Panc1 (cell line): ENCODE data around the gene CEACAM18. TPM values are rescaled to one million over a fixed set of nuclear protein-coding genes. Genes with fewer than 3 reads are reported as not detected.

Source experiments
- ATAC-seq: fragments of 200-7000 bp; cut with Tn5 transposase; 2 replicates; pipeline ENCODE4 v1.9.1; 2020; ENCODE audit warnings: mild to moderate bottlenecking, moderate library complexity
- BruUV-seq: library from RNA; stranded (reverse); fragments of 400-500 nt; replicated peaks from 2 replicates; lab custom pipeline; 2021; lab: Mats Ljungman, UMichigan
- CTCF ChIA-PET: fragments of 300-600 bp; sonication (Branson Sonifier 250); formaldehyde crosslinking; loops from one replicate; lab custom pipeline; 2022; ENCODE audit warnings: antibody characterized with exemption; lab: Charles Lee
- POLR2A ChIA-PET: fragments of 300-600 bp; sonication (Branson Sonifier 250); formaldehyde crosslinking; loops from one replicate; lab custom pipeline; 2022; ENCODE audit warnings: antibody characterized with exemption; lab: Charles Lee
- DNase-seq: peaks from one replicate; pipeline ENCODE4 v3.0.0-alpha.2; 2010; ENCODE audit warnings: low read depth, low spot score
- H3K27ac ChIP-seq: 2 replicates; pipeline ENCODE4 v1.5.1; 2011; ENCODE audit warnings: mild to moderate bottlenecking, low read length, inconsistent platforms
- H3K27me3 ChIP-seq: fragments of 200-500 bp; sonication (Bioruptor generic); 2 replicates; pipeline ENCODE4 v1.6.0; 2014; ENCODE audit warnings: low read length, inconsistent platforms; ENCODE audit not compliant: control insufficient read depth, insufficient read depth
- H3K36me3 ChIP-seq: fragments of 200-500 bp; sonication (Bioruptor generic); 2 replicates; pipeline ENCODE4 v1.5.1; 2014; ENCODE audit warnings: inconsistent platforms, mild to moderate bottlenecking, low read length, moderate library complexity; ENCODE audit not compliant: control insufficient read depth, insufficient read depth
- H3K4me1 ChIP-seq: 2 replicates; pipeline ENCODE4 v1.5.1; 2011; ENCODE audit warnings: inconsistent platforms, mild to moderate bottlenecking, low read length, moderate library complexity; ENCODE audit not compliant: control insufficient read depth, insufficient read depth
- H3K4me3 ChIP-seq, 2 experiments: 2 replicates each; pipeline ENCODE4 v1.5.1; 2011 to 2012; ENCODE audit warnings: low read depth in 2 of 2, low read length in 2 of 2, mild to moderate bottlenecking in 2 of 2, inconsistent platforms in 1 of 2, moderate library complexity in 1 of 2
- H3K9me3 ChIP-seq: fragments of 200-500 bp; sonication (Bioruptor generic); 2 replicates; pipeline ENCODE4 v1.5.1; 2014; ENCODE audit warnings: low read depth, mild to moderate bottlenecking, inconsistent platforms, low read length, moderate library complexity; ENCODE audit not compliant: control insufficient read depth, insufficient read depth
- POLR2AphosphoS5 ChIP-seq: IDR thresholded peaks from 2 replicates; pipeline ENCODE4 v1.6.1; 2012; ENCODE audit warnings: mild to moderate bottlenecking, low read depth, low read length, moderate library complexity
- REST ChIP-seq, 2 experiments: IDR thresholded peaks; 2 replicates each; pipeline ENCODE4 v1.6.1; 2011 to 2012; ENCODE audit warnings: low read depth in 2 of 2, control low read depth in 1 of 2, low read length in 1 of 2, mild to moderate bottlenecking in 1 of 2, moderate library complexity in 1 of 2; ENCODE audit not compliant: insufficient read depth in 1 of 2
- SIN3A ChIP-seq: IDR thresholded peaks from 2 replicates; pipeline ENCODE4 v1.6.1; 2012; ENCODE audit warnings: low read depth, mild to moderate bottlenecking, low read length, moderate library complexity, borderline replicate concordance; ENCODE audit not compliant: insufficient read depth
- TCF7L2 ChIP-seq: IDR thresholded peaks from 2 replicates; pipeline ENCODE4 v1.6.1; 2011; ENCODE audit warnings: mild to moderate bottlenecking, low read depth, low read length, inconsistent platforms
- in situ Hi-C: cut with HindIII; loops from 2 replicates; pipeline ENCODE4 v1.10.0; 2016; ENCODE audit warnings: low sequenced_read_pairs, low pct_unique_long_range_greater_than_20kb
- intact Hi-C: fragments of 100-400 bp; cut with micrococcal nuclease; formaldehyde crosslinking; loops from one replicate; pipeline ENCODE4 v1.10.0; 2022; ENCODE audit not compliant: unreplicated experiment
- total RNA-seq: library from RNA; stranded (reverse); gene quantifications from one replicate; pipeline ENCODE4 v1.2.1, GENCODE V29; 2021; ENCODE audit not compliant: unreplicated experiment
- TF ChIP-seq, protein P1 (sequence below): fragments of 450-650 bp; IDR thresholded peaks from 2 replicates; pipeline ENCODE4 v1.5.1; 2017; ENCODE audit warnings: mild to moderate bottlenecking

The CEACAM18 gene
- total RNA-seq, 1 experiment from 2014 or later: not detected

- ATAC-seq (no peak), DNase-seq (no peak)
- TF ChIP-seq SIN3A (no peak), POLR2AphosphoS5 (no peak), TCF7L2 (no peak), REST (IDR thresholded peaks at IDR 0.05; ENCODE audit: insufficient read depth in 1 of 2, low read depth in 2 of 2, low read length in 1 of 2) (no peak)
- TF ChIP-seq, protein P1, sequence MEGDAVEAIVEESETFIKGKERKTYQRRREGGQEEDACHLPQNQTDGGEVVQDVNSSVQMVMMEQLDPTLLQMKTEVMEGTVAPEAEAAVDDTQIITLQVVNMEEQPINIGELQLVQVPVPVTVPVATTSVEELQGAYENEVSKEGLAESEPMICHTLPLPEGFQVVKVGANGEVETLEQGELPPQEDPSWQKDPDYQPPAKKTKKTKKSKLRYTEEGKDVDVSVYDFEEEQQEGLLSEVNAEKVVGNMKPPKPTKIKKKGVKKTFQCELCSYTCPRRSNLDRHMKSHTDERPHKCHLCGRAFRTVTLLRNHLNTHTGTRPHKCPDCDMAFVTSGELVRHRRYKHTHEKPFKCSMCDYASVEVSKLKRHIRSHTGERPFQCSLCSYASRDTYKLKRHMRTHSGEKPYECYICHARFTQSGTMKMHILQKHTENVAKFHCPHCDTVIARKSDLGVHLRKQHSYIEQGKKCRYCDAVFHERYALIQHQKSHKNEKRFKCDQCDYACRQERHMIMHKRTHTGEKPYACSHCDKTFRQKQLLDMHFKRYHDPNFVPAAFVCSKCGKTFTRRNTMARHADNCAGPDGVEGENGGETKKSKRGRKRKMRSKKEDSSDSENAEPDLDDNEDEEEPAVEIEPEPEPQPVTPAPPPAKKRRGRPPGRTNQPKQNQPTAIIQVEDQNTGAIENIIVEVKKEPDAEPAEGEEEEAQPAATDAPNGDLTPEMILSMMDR: no peak
- intact Hi-C loops: no loop called here
- H3K36me3 ChIP-seq: no peaks in the 10 kb centered on the region
- in situ Hi-C loops: no loop called here
- no peak overlapping the region for H3K4me3 ChIP-seq
- BruUV-seq: no TSS peak
- H3K27me3 ChIP-seq: peaks cover 10% of the 10 kb centered on the region
- H3K9me3 ChIP-seq: no peaks in the 10 kb centered on the region
- no peak overlapping the region for H3K27ac ChIP-seq
- ChIA-PET CTCF (no interaction called here), POLR2A (no interaction called here)
- no peaks in the 10 kb centered on the region for H3K4me1 ChIP-seq
These were observed 52.3 kb downstream of the CEACAM18 start for GRCh38 chr19:51530616-51531015.

DNA sequence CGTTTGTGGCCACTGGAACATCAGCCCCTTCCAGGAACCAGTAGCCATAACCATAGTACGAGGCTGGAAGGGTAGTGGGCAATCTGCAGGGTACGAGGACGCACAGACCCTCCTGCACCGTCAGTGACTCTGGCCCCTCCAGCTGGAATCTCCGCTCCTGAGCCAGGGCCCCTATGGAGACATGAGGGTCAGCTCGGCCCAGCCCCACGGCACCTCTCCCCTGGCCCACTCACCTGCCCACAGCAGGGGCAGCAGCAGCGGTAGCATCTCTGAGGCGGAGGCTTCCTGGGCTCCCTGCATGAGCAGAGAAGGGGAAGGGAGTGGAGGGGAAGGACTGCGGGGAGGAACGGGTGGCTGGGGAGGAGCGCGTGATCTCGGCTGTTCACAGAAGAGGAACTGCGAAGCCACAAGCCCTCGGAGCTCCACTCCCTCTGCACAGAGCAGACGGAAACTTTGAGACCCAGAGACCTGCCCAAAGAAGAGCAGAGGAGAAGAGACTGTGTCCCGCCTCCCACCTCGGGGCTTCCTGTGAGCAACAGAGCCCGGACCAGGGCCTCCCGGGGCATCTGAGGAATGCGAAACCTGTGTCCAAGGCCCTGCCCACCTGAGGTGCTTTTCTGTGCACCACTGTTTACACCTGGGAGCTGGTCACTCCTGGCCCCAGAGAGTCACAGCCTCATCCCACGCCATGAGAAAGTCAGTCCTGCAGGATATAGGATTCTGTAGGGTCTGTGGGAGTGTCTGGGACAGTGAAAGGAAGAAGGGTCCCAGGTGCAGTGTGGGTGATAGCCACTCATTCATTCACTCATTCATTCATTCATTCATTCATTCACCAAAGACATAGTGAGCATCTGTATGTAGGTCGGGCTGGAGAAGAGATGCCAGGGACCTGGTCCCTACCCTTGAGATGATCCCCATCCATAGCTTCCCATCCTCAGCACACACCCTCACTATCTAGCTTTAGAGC is 53.3 kb downstream of the CEACAM18 start, which contains the start of gene SIGLEC6:
TSS of gene SIGLEC6 (minus strand) at position 322 of the 967 bp plus-strand sequence. CDS start at position 300, 22 bp downstream.
- H3K36me3 ChIP-seq: no peaks in the 10 kb centered on the region
- peaks cover 10% of the 10 kb centered on the region for H3K27me3 ChIP-seq
- BruUV-seq: no TSS peak
- DNase-seq (no peak), ATAC-seq (peak; percentile 48; the same call in 1 of the 2 replicates)
- in situ Hi-C loops (no loop called here), intact Hi-C loops (no loop called here)
- H3K4me3 ChIP-seq: no peak within 1 kb of the TSS
- no peak within 1 kb of the TSS for H3K27ac ChIP-seq
- no peaks in the 10 kb centered on the region for H3K4me1 ChIP-seq
- CTCF ChIA-PET: no interaction called here
- TF ChIP-seq SIN3A (no peak), TCF7L2 (no peak), REST (IDR thresholded peaks at IDR 0.05; ENCODE audit: insufficient read depth in 1 of 2, low read depth in 2 of 2, low read length in 1 of 2) (no peak), POLR2AphosphoS5 (no peak)
- TF ChIP-seq, protein P1: no peak
- no peaks in the 10 kb centered on the region for H3K9me3 ChIP-seq
- POLR2A ChIA-PET: no interaction called here
